C4-2B (cell line): Measurements from ENCODE around the gene CCNE1.

Source experiments
- ZFX ChIP-seq: fragments of 450-650 bp; IDR thresholded peaks from 2 replicates; pipeline ENCODE4 v1.6.1; 2017
- TF ChIP-seq, protein P1 (sequence below): fragments of 450-650 bp; conservative IDR thresholded peaks from 2 replicates; pipeline ENCODE4 v1.5.1; 2017; ENCODE audit warnings: mild to moderate bottlenecking

DNA sequence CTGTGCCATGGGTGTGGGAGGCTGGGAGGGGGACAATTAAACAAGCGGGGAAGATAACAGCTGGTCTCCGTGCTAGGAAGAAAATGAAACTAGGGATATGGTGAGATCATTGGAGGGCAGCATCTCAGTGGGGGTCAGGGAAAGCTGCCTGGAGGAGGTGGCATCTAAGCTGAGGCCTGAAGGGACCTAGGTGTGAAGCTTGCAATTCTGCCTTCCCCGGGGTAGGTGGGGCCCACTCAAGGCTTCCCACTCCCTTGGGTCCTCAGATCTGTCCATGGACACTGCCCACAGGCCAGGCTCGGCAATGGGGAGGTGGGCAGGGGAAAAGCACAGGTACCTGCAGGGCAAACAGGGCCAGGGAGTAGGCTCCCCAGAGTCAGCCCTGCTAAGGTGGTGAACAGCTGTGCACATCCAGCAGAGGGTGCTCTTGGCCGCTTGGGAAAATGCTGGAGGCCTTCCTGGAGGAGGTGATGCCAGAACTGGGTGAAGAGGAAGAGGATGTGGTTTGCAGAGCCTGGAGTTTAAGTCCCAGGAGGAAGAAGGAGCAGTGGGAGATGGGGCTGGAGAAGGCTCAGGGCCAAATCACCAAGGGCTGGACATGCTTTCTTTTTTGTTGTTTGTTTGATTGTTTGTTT, 25.7 kb upstream of the CCNE1 start:
- TF ChIP-seq, protein P1, sequence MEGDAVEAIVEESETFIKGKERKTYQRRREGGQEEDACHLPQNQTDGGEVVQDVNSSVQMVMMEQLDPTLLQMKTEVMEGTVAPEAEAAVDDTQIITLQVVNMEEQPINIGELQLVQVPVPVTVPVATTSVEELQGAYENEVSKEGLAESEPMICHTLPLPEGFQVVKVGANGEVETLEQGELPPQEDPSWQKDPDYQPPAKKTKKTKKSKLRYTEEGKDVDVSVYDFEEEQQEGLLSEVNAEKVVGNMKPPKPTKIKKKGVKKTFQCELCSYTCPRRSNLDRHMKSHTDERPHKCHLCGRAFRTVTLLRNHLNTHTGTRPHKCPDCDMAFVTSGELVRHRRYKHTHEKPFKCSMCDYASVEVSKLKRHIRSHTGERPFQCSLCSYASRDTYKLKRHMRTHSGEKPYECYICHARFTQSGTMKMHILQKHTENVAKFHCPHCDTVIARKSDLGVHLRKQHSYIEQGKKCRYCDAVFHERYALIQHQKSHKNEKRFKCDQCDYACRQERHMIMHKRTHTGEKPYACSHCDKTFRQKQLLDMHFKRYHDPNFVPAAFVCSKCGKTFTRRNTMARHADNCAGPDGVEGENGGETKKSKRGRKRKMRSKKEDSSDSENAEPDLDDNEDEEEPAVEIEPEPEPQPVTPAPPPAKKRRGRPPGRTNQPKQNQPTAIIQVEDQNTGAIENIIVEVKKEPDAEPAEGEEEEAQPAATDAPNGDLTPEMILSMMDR = no peak
- no peak for TF ChIP-seq ZFX
